Caco-2 (cell line): Measurements from ENCODE around the gene ANKRD30BL. TPM values are rescaled to one million over a fixed set of nuclear protein-coding genes. Genes with fewer than 3 reads are reported as not detected.
A peak's percentile ranks its signal among the peaks of the same experiment; 100 is the strongest.
"Not testable (repeated sequence)": the region's sequence is repeated elsewhere in the genome, so short reads cannot be mapped to it uniquely, and the experiment has no call there.

ENCODE experiments used
- BruUV-seq: library from RNA; stranded (reverse); fragments of 400-500 nt; replicated peaks from 2 replicates; lab custom pipeline; 2021; lab: Mats Ljungman, UMichigan
- CTCF ChIA-PET: fragments of 300-600 bp; sonication (Branson Sonifier 250); formaldehyde crosslinking; loops from one replicate; lab custom pipeline; 2022; ENCODE audit warnings: antibody characterized with exemption; lab: Charles Lee
- POLR2A ChIA-PET: fragments of 300-600 bp; sonication (Branson Sonifier 250); formaldehyde crosslinking; loops from one replicate; lab custom pipeline; 2022; ENCODE audit warnings: antibody characterized with exemption; lab: Charles Lee
- DNase-seq, 2 experiments: peaks; one replicate each; pipeline versions ENCODE4 v3.0.0 to v3.0.0-alpha.2; 2020 to 2022
- H3K27me3 ChIP-seq: replicated peaks from 2 replicates; pipeline ENCODE4 v1.6.0; 2011; ENCODE audit warnings: low read length; ENCODE audit not compliant: control insufficient read depth, insufficient read depth
- H3K36me3 ChIP-seq: 2 replicates; pipeline ENCODE4 v1.5.1; 2011; ENCODE audit warnings: low read length; ENCODE audit not compliant: control insufficient read depth, insufficient read depth
- H3K4me1 ChIP-seq: fragments of 250-450 bp; sonication (Bioruptor Pico); 2 replicates; pipeline ENCODE4 v1.5.1; 2020; ENCODE audit warnings: mild to moderate bottlenecking
- H3K4me3 ChIP-seq: 2 replicates; pipeline ENCODE4 v1.5.1; 2011; ENCODE audit warnings: low read depth, mild to moderate bottlenecking, control low read depth, low read length
- H3K9me3 ChIP-seq: fragments of 250-450 bp; sonication (Bioruptor Pico); 2 replicates; pipeline ENCODE4 v1.5.1; 2020; ENCODE audit warnings: mild to moderate bottlenecking, moderate library complexity
- H3K27ac Mint-ChIP-seq: one replicate; pipeline ENCODE4 v1.8.0; 2022; ENCODE audit warnings: mixed read lengths; ENCODE audit not compliant: unreplicated experiment
- H3K27me3 Mint-ChIP-seq: one replicate; pipeline ENCODE4 v1.8.0; 2022; ENCODE audit warnings: mixed read lengths; ENCODE audit not compliant: insufficient read depth, unreplicated experiment
- H3K36me3 Mint-ChIP-seq: one replicate; pipeline ENCODE4 v1.8.0; 2022; ENCODE audit warnings: mild to moderate bottlenecking, mixed read lengths; ENCODE audit not compliant: insufficient read depth, unreplicated experiment
- H3K4me1 Mint-ChIP-seq: one replicate; pipeline ENCODE4 v1.8.0; 2022; ENCODE audit warnings: low read depth, mixed read lengths; ENCODE audit not compliant: unreplicated experiment
- H3K4me3 Mint-ChIP-seq: one replicate; pipeline ENCODE4 v1.8.0; 2022; ENCODE audit warnings: mild to moderate bottlenecking, moderate library complexity, mixed read lengths; ENCODE audit not compliant: unreplicated experiment
- H3K9me3 Mint-ChIP-seq: one replicate; pipeline ENCODE4 v1.8.0; 2022; ENCODE audit warnings: mixed read lengths; ENCODE audit not compliant: unreplicated experiment
- CTCF ChIP-seq, 2 experiments: fragments of 200-600 bp in 1 of 2; IDR thresholded peaks; 1 replicate in 1 of 2; 2 replicates in 1 of 2; pipeline versions ENCODE4 v1.5.1 to v1.8.0; 2011 to 2022; ENCODE audit warnings: antibody characterized with exemption in 1 of 2, control low read depth in 1 of 2, inconsistent platforms in 1 of 2, low read depth in 1 of 2, low read length in 1 of 2, mild to moderate bottlenecking in 1 of 2, moderate library complexity in 1 of 2; ENCODE audit not compliant: insufficient read depth in 1 of 2, severe bottlenecking in 1 of 2, unreplicated experiment in 1 of 2
- intact Hi-C: fragments of 100-400 bp; cut with micrococcal nuclease; formaldehyde crosslinking; loops from one replicate; pipeline ENCODE4 v1.10.0; 2022; ENCODE audit not compliant: unreplicated experiment
- total RNA-seq: library from RNA; stranded (reverse); gene quantifications from 2 replicates; pipeline ENCODE4 v1.2.3, GENCODE V29; 2022

ANKRD30BL gene
- total RNA-seq, 1 experiment from 2014 or later: not detected

DNA sequence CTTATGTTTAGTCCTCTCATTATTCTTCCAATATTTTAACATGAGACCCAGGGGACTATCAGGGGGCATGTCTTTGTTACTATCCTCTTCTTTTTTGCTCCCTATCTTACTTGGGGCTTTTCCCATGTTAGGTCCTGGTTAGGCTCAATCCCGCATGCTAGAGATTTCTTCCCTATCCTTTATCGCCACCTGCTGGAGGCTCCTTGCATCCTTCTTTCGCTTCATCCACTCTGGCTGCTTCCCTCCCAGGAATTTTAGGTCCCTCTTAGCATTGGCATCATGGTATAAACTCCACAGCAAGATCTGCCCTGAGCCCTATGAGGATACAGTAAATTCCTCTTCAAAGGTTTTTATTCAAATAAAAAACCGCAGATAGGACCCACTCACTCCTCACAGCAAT is 15.0 kb downstream of the ANKRD30BL start:
- H3K9me3 Mint-ChIP-seq, H3K36me3 ChIP-seq, H3K4me1 ChIP-seq, CTCF ChIA-PET, H3K9me3 ChIP-seq, H3K4me3 Mint-ChIP-seq, H3K4me1 Mint-ChIP-seq, H3K27me3 ChIP-seq, POLR2A ChIA-PET, H3K36me3 Mint-ChIP-seq, BruUV-seq, H3K27ac Mint-ChIP-seq, H3K27me3 Mint-ChIP-seq, H3K4me3 ChIP-seq: not testable (repeated sequence)
- DNase-seq: peak; percentile 60 to 76
- intact Hi-C loops: loop anchor here (2.0 to 5.0 kb wide), 3 partner anchors 288 to 994 kb away; no protein-coding TSS in a partner anchor
- TF ChIP-seq CTCF (IDR thresholded peaks at IDR 0.05; ENCODE audit: insufficient read depth in 1 of 2, low read depth in 1 of 2, low read length in 1 of 2, severe bottlenecking in 1 of 2, unreplicated experiment in 1 of 2): peak; percentile 55 to 78
